NCI-H2081 (cell line): ENCODE measurements around the gene GMPR.
"Not testable (repeated sequence)": the region's sequence is repeated elsewhere in the genome, so short reads cannot be mapped to it uniquely, and the experiment has no call there.

Experiments used
- DNase-seq, 2 experiments: peaks; one replicate each; lab custom pipeline; 2025; lab: John Stamatoyannopoulos, UW

GMPR gene

GRCh38 chr6:16225062-16225731, 13.2 kb upstream of the GMPR start:
- DNase-seq = not testable (repeated sequence)

- not testable (repeated sequence) for DNase-seq
These were observed 12.0 kb upstream of the GMPR start for GRCh38 chr6:16226117-16227047.

DNA sequence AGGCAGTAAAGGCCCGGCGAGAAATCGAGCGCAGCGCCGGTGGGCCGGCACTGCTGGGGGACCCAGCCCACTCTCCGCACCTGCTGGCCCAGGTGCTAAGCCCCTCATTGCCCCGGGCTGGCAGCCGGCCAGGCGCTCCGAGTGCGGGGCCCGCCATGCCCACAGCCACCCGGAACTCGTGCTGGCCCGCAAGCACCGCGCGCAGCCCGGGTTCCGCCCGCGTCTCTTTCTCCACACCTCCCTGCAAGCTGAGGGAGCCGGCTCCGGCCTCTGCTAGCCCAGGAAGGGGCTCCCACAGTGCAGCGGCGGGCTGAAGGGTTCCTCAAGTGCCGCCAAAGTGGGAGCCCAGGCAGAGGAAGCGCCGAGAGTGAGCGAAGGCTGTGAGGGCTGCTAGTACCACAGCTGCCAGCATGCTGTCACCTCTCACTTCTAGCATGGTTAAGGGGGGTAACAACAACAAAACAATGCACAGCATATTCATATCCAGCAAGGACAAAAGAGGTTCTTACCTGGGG, 11.3 kb upstream of the GMPR start:
- no peak for DNase-seq

GRCh38 chr6:16227605-16228004, 10.8 kb upstream of the GMPR start:
- no peak for DNase-seq

DNA sequence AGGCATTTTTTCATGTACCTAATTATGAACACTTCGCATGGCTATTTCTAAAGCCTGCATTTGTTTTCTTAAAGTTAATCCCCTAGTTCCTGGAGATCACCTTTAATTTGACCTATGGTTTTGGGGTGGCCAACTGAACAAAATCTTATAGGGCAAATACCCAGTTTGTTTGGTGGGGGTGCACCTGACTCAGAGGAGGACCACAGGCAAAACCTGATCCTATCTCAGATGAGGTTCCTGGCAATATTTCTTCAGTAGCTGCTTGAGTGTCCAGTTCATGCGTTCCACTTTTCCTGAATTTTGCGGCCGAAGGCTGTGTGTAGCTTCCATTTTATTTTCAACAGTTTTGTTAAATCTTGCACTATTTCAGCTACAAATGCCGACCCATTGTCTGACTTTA, 10.3 kb upstream of the GMPR start:
- no peak for DNase-seq

GRCh38 chr6:16228709-16229665, 9.4 kb upstream of the GMPR start:
- DNase-seq = no peak

DNA sequence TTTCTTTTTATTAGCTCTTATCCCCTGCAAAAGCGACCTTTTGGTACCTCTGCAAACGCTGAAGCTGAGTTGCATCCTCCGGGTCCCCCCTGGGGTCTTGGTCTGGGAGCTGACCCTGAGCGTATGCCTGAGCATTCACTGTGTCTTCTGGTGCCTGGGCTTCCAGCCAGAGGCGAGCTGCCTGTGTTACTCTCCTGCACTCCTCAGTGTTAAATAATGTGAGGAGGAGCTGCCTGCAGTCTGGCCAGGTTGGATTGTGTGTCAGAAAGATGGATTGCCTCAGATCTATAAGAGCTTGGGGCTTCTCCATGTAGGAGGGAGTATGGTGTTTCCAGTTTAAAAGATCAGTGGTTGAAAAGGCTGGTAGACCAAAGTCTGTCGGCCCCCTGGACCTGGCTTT, 8.7 kb upstream of the GMPR start:
- DNase-seq = no peak

- no peak for DNase-seq
These were observed 7.4 kb upstream of the GMPR start for GRCh38 chr6:16230953-16231352.

- DNase-seq = no peak
These were observed 6.3 kb upstream of the GMPR start for GRCh38 chr6:16232086-16232485.

- DNase-seq = no peak
These were observed 2.3 kb upstream of the GMPR start for GRCh38 chr6:16236009-16236501.

GRCh38 chr6:16236631-16237199, 1.7 kb upstream of the GMPR start:
- no peak for DNase-seq

DNA sequence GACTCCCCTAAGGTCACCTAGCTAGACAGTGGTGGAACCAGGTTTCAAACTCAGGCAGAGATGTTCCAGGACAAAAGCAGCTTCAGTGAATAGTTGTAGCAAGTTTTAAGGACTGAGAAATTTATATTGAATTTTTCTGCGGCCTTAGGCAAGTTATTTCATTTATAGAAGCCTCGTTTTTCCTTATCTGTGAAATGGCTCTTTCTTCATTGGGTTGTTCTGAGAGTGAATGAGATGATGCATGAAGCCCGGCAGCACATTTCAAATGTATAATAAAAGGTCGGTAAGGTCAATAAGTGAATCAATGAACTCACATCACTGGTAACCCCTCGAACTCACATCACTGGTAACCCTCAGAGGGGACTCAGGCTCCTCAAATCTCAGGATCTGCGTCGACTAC, 1.1 kb upstream of the GMPR start:
- DNase-seq = no peak

GRCh38 chr6:16238963-16239797, 793 bp downstream of the GMPR start:
- peak in 1 of 2 experiments; percentile 69 for DNase-seq

DNA sequence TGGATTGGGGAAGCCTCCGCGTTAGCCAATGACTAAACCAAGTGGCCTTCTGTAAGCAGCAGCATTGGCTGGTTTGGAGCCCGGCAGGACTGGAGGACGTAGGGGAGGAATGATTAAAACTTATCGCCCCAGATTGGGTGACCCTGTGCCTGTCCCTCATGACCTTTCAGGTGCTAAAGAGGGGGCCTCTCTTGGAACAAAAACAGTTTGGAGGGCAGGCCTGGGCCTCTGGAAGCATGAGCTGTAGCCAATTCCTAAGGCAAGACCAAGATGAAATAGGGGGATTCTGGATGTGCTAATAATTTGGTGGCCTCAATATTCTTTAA, 1.4 kb downstream of the GMPR start:
- DNase-seq = peak in 1 of 2 experiments; percentile 64

DNA sequence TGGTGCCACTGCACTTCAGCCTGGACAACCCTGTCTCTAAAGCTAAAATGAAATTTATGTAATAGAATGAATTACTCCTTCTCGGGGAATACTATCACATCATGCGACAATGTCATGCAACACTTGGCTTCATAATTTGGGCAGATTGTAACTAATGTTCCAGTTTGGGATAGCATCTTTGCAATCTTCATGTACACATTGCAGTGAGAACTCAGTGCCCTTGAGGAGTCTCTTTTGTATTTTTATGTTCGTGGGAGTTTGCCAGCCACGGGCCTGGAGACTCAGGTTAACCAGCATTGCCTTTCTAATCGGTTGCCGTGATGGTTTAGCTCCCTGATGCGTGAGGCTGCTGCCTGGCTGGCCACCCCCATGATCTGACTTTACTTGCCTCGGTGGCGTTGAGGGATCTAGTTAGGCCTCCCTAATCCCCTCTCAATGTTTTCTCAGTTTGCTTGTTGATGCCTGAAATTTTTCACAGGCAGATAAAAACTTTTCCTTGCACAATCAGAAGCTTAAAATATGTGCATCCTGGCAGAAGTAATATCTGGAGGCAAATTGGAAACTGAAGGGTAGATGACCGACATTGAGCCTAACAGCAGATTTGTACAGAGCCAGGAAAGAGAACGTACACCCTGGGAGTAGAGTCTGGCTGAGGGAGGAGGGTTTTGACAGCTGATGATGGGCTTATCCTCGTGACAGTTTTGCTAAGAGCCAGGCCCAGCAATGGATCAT, 2.4 kb downstream of the GMPR start:
- DNase-seq = no peak

DNA sequence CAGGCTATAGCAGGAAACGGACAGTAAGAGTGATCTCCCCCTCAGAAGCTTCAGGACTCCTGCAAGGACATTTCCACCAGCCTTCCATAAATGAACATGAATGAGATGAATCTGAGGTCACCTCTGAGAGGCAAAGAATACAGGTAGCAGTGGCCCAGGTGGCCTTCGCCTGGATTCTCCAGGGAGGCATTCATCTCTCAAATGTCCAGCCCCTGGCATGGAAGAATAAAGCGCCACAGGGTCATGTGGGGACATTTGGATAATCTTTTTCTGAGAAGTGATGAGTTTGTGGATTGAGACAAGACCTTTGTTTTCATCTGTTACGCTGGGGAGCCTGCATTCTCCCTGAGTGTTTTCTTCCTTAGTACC, 2.9 kb downstream of the GMPR start:
- DNase-seq = no peak

DNA sequence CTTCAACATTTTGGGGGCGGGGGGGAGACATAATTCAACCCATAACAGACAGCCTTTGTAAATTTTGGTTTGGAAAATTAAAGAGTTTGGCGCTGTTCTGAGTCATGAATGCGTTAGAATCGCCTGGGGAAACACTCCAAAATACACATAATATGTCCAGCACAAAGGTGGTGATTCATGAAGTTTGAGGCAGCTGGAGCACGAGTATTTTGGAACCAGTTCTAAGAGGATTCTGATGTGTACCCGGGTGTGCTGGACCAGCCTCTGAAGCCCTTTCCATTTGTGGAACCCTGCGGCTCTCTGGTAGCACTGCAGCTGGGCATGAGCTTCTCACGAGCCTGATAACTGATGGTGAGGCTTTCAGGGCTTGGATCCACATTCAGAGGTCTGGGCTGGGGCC, 4.7 kb downstream of the GMPR start:
- peak in 1 of 2 experiments; percentile 31 for DNase-seq

- no peak for DNase-seq
These were observed 5.3 kb downstream of the GMPR start for GRCh38 chr6:16243664-16244063.

DNA sequence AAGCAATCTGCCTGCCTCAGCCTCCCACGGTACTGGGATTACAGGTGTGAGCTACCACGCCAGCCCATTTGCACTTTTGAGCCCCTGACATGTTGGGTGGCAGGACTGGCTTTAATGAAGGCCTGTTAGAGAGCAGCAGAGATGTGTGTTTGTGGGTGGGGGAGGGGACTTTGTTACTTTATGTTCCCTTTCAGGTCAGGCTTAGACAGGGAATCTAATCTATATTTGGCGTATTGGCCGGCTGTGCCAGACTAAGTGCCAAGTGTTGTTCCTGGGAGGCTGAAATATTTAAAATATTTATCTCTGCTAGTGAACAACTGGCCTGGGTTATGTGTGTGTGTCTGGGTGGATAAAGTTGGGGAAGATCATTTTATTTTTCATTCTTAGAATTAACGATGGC, 6.1 kb downstream of the GMPR start:
- DNase-seq = no peak

DNA sequence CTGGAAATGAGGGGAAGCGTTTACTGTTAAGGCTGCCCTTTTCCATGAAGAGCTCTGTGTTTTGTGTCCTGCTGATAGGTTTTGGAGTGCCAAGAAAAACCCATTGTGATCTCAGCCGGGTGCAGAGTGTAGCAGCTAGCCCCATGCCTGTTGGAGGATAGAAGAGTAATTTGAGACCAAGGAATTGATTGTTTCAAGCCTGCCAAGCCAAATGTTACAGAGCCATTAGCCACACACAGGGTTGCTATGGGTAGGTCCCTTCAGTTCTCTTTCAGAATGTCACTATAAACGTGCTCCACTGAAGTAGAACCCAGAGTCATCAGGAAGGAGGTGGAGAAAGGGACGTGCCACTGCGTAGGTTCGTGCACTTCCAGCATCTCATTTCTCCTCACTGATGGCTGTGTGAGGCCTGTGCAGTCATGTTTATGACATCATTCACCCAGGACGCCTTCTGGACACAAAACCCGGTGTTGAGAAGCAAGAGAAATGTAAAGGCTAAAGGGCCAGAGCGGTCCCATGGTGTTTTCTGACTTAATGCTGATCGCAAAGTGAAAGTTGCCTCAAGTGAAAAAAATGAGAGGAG, 6.6 kb downstream of the GMPR start:
- peak; percentile 77 to 92 for DNase-seq
